Keratinocyte (primary cell): ENCODE data around the gene TLCD1. TPM values are rescaled to one million over a fixed set of nuclear protein-coding genes. Genes with fewer than 3 reads are reported as not detected.
"Not testable (repeated sequence)": the region's sequence is repeated elsewhere in the genome, so short reads cannot be mapped to it uniquely, and the experiment has no call there.

ENCODE experiments used
- DNase-seq: peaks from one replicate; pipeline ENCODE4 v3.0.0-alpha.2; 2011; ENCODE audit warnings: low read depth, missing footprints, low spot score
- FAIRE-seq: peaks from 2 replicates; lab custom pipeline; 2011; peaks lifted over from hg19 to GRCh38; lab: Jason Lieb, UNC
- H2AFZ ChIP-seq: 2 replicates; pipeline ENCODE4 v1.6.0; 2012; ENCODE audit warnings: low read length, control low read depth, inconsistent platforms; ENCODE audit not compliant: control insufficient read depth
- H3K27ac ChIP-seq: 2 replicates; pipeline ENCODE4 v1.5.1; 2011; ENCODE audit warnings: low read length; ENCODE audit not compliant: control insufficient read depth, insufficient read depth
- H3K27me3 ChIP-seq: 3 replicates; pipeline ENCODE4 v1.6.0; 2011; ENCODE audit warnings: low read length; ENCODE audit not compliant: control insufficient read depth, insufficient read depth; ENCODE audit errors: extremely low read depth
- H3K36me3 ChIP-seq, 2 experiments: 2 replicates in 1 of 2; 3 replicates in 1 of 2; pipeline ENCODE4 v1.5.1; 2011; ENCODE audit warnings: low read length in 2 of 2, mild to moderate bottlenecking in 1 of 2; ENCODE audit not compliant: control insufficient read depth in 2 of 2, insufficient read depth in 2 of 2; ENCODE audit errors: extremely low read depth in 1 of 2
- H3K4me1 ChIP-seq: 3 replicates; pipeline ENCODE4 v1.5.1; 2011; ENCODE audit warnings: low read length; ENCODE audit not compliant: control insufficient read depth, insufficient read depth; ENCODE audit errors: extremely low read depth
- H3K4me2 ChIP-seq: 3 replicates; pipeline ENCODE4 v1.6.0; 2011; ENCODE audit warnings: low read depth, low read length; ENCODE audit not compliant: control insufficient read depth, insufficient read depth; ENCODE audit errors: extremely low read depth
- H3K4me3 ChIP-seq, 3 experiments: fragments of 200-600 bp in 1 of 3; sonication (generic) in 1 of 3; 2 replicates in 2 of 3; 3 replicates in 1 of 3; pipeline ENCODE4 v1.5.1; 2011 to 2016; ENCODE audit warnings: low read length in 3 of 3, mild to moderate bottlenecking in 3 of 3, control low read depth in 2 of 3, inconsistent platforms in 1 of 3, low read depth in 1 of 3, mixed read lengths in 1 of 3, mixed run types in 1 of 3, moderate library complexity in 1 of 3; ENCODE audit not compliant: control insufficient read depth in 2 of 3, insufficient read depth in 2 of 3; ENCODE audit errors: extremely low read depth in 1 of 3
- H3K79me2 ChIP-seq: 2 replicates; pipeline ENCODE4 v1.6.0; 2012; ENCODE audit warnings: low read length; ENCODE audit not compliant: control insufficient read depth, insufficient read depth
- H3K9ac ChIP-seq: 3 replicates; pipeline ENCODE4 v1.6.0; 2011; ENCODE audit warnings: low read length; ENCODE audit not compliant: control insufficient read depth, insufficient read depth; ENCODE audit errors: extremely low read depth
- H3K9me1 ChIP-seq: 3 replicates; pipeline ENCODE4 v1.6.0; 2011; ENCODE audit warnings: low read length; ENCODE audit not compliant: control insufficient read depth, insufficient read depth; ENCODE audit errors: extremely low read depth
- H3K9me3 ChIP-seq: 2 replicates; pipeline ENCODE4 v1.5.1; 2012; ENCODE audit warnings: low read depth, low read length; ENCODE audit not compliant: control insufficient read depth
- H4K20me1 ChIP-seq: 3 replicates; pipeline ENCODE4 v1.6.0; 2011; ENCODE audit warnings: low read length; ENCODE audit not compliant: control insufficient read depth, insufficient read depth; ENCODE audit errors: extremely low read depth
- CTCF ChIP-seq, 3 experiments: IDR thresholded peaks in 1 of 3; conservative IDR thresholded peaks in 1 of 3; optimal IDR thresholded peaks in 1 of 3; 2 replicates in 2 of 3; 3 replicates in 1 of 3; pipeline versions ENCODE3 to v1.5.1; 2011; ENCODE audit warnings: low read length in 3 of 3, mild to moderate bottlenecking in 3 of 3, moderate library complexity in 2 of 3, control low read depth in 1 of 3, inconsistent platforms in 1 of 3; ENCODE audit not compliant: insufficient read depth in 2 of 3; ENCODE audit errors: extremely low read depth in 1 of 3
- EZH2 ChIP-seq: IDR thresholded peaks from one replicate; pipeline ENCODE4 v1.6.1; 2012; ENCODE audit warnings: inconsistent platforms, mild to moderate bottlenecking, low read length, moderate library complexity
- dilution Hi-C: fragments of 300-500 bp; cut with MboI; formaldehyde crosslinking; loops from one replicate; pipeline ENCODE4 v1.7.0; 2020; ENCODE audit warnings: low sequenced_read_pairs; ENCODE audit not compliant: extremely low pct_ligation_motif_present
- polyA plus RNA-seq, 5 experiments: library from polyadenylated mRNA; depleted of rRNA in 3 of 5; stranded (reverse) in 3 of 5; stranded (forward) in 1 of 5; unstranded in 1 of 5; fragments of >200 nt; gene quantifications; 1 replicate in 1 of 5; 2 replicates in 3 of 5; 3 replicates in 1 of 5; pipeline versions ENCODE4 v1.2.1 to v1.2.3, GENCODE V29; 2011 to 2012; ENCODE audit warnings: missing spikeins in 2 of 5, low read depth in 1 of 5, low replicate concordance in 1 of 5

The TLCD1 gene
- polyA plus RNA-seq, 1 donor (not counting 4 experiments of a cell fraction or from before 2014, with no cell fraction given) = 14.0 TPM

GRCh38 chr17:28737316-28737715 is 11.3 kb upstream of the TLCD1 start:
- Histone ChIP-seq H3K27me3 (no peaks in the 10 kb centered on the region), H3K9ac (no peak overlapping the region), H3K79me2 (no peaks in the 10 kb centered on the region), H4K20me1 (no peaks in the 10 kb centered on the region), H3K4me2 (no peak overlapping the region), H3K9me3 (peaks cover 11% of the 10 kb centered on the region), H3K9me1 (no peaks in the 10 kb centered on the region), H3K4me3 (no peak overlapping the region), H3K4me1 (peaks cover 8% of the 10 kb centered on the region), H2AFZ (no peak overlapping the region), H3K36me3 (peaks cover 0 to 5% of the 10 kb centered on the region in 2 experiments), H3K27ac (no peak overlapping the region)
- dilution Hi-C loops = no loop called here
- FAIRE-seq = no peak
- DNase-seq = no peak
- no peak for TF ChIP-seq CTCF (optimal IDR thresholded peaks at IDR 0.05 in 1 of 3, IDR thresholded peaks at IDR 0.05 in 1 of 3, conservative IDR thresholded peaks at IDR 0.05 in 1 of 3; ENCODE audit: extremely low read depth in 1 of 3, insufficient read depth in 2 of 3, low read length in 3 of 3)
- no peak for TF ChIP-seq EZH2

- H3K4me1 ChIP-seq, DNase-seq, H3K36me3 ChIP-seq, H3K9me1 ChIP-seq, H3K9ac ChIP-seq, H3K27me3 ChIP-seq, H2AFZ ChIP-seq, dilution Hi-C loops, H3K4me2 ChIP-seq, H3K4me3 ChIP-seq, H3K27ac ChIP-seq, FAIRE-seq, H3K79me2 ChIP-seq, H4K20me1 ChIP-seq: not testable (repeated sequence)
- peaks cover 10% of the 10 kb centered on the region for H3K9me3 ChIP-seq
Observed at GRCh38 chr17:28735913-28736769, 10.1 kb upstream of the TLCD1 start.
